HG03571 (cell line): ENCODE results near the gene FAM184A.
"Not testable (repeated sequence)": the region's sequence is repeated elsewhere in the genome, so short reads cannot be mapped to it uniquely, and the experiment has no call there.

ENCODE experiments used
- ATAC-seq: cut with Tn5 transposase; IDR thresholded peaks from one replicate; pipeline ENCODE4 v1.9.1; 2021; ENCODE audit not compliant: unreplicated experiment

FAM184A gene

GRCh38 chr6:119022796-119023195 lies 55.7 kb downstream of the FAM184A start:
- no peak for ATAC-seq

DNA sequence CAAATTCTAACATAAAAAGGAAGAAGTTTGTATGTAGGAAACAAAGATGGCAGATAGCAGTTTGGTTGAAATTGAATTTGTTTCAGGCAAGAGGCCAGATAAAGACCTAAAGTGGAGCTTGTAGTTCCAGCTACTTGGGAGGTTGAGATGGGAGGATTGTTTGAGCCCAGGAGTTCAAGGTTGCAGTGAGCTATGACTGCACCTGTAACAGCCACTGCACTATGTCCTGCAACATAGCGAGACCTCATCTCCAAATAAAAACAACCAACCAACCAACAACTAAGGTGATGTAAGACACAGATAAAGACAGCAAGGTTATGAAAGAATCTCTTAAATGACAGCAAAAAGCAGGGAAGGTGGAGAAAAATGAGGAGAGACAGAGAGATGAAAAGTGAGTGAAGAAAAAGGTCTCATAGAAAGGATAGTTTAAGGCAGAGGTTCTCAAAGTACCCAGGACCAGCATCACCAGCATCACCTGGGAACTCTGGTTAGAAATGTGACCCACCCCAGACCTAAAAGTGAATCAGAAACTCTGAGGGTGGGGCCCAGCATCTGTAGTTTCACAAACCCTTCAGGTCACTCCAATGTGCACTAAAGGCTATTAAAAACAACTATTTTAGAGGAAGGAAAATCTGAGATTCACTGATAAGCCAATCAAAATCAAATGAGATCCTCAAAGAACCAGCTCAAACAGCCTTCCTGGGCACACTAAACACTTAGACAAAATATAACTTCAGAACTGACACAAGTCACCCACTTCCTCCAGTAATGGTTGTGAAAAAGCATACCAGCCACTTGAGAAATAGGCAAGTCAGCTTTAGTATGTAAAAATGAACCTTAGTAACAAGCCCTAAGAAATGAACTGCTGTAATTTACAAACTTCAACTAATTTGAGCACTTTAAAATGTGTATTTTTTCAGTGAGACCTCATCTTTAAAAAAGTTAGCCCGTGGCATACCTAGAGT lies 57.6 kb downstream of the FAM184A start:
- no peak for ATAC-seq

- not testable (repeated sequence) for ATAC-seq
These were observed 63.3 kb downstream of the FAM184A start for GRCh38 chr6:119015165-119015564.

DNA sequence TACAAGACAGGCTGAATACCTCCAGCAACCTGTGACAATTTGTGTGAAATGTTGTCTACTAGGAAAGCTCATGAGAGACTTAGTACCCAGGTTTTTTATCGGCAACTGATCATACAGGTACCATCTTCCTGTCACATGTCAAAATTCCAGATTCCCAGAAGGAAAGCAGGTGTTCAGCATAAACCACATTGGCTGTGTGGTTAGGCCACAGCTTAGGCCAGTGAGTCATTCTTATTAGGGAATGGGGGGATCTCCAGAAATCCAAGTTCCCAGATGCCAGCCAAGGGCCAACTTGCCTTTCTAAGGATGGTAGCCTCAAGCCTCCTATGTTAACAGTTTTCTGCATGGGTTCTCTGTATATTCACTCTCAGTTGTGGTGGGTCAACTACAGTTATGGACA lies 65.9 kb downstream of the FAM184A start:
- no peak for ATAC-seq

DNA sequence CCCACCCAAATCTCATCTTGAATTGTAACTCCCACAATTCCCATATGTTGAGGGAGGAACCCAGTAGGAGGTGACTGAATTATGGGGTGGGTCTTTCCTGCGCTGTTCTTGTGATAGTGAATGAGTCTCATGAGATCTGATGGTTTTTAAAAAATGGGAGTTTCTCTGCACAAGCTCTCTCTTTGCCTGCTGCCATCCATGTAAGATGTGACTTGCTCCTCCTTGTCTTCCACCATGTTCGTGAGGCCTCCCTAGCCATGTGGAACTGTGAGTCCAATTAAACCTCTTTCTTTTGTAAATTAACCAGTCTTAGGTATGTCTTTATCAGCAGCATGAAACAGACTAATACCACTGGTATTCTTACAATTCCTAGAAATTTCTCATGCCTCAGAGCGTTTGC lies 69.2 kb downstream of the FAM184A start:
- not testable (repeated sequence) for ATAC-seq

GRCh38 chr6:119006974-119007373 lies 71.5 kb downstream of the FAM184A start:
- no peak for ATAC-seq

- no peak for ATAC-seq
These were observed 76.4 kb downstream of the FAM184A start for GRCh38 chr6:119002069-119002468.

DNA sequence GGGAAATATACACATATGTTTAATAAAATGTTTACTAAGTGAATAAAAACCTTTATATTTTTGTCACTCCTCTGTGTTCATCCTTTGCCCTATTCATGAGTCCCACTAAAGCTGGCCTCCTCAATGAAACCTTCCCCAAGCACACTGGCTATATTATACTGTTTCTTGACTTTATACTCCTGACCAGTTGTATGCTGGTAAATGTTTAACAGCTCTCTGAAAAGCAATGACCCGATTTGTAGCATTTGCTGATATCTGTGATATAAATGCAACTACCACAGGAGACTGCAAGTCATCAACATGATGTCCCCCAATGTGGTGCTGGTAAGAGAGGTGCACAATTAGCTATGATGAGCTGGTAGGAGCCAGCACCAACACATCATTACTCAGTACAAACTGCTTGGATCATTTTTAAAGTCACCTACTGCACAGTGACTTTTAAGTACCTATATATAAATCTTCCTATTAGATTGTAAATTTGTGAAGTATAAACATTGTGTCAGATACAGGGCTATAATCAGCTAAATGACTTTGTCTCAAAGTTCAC lies 78.9 kb downstream of the FAM184A start:
- ATAC-seq: no peak

DNA sequence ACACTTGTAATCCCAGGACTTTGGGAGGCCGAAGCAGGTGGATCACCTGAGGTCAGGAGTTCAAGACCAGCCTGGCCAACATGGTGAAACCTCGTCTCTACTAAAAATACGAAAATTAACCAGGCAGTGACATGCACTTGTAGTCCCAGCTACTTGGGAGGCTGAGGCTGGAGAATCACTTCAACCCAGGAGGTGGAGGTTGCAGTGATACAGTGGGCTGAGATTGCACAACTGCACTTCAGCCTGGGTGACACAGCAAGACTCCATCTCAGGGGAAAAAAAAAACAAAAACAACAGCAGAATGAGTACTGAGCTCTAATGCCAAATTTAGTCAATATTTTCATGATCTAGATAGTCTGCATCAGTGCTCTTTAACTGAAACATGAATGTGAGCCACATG lies 81.0 kb downstream of the FAM184A start:
- ATAC-seq: not testable (repeated sequence)

GRCh38 chr6:118996289-118996820 lies 82.1 kb downstream of the FAM184A start:
- ATAC-seq: no peak

DNA sequence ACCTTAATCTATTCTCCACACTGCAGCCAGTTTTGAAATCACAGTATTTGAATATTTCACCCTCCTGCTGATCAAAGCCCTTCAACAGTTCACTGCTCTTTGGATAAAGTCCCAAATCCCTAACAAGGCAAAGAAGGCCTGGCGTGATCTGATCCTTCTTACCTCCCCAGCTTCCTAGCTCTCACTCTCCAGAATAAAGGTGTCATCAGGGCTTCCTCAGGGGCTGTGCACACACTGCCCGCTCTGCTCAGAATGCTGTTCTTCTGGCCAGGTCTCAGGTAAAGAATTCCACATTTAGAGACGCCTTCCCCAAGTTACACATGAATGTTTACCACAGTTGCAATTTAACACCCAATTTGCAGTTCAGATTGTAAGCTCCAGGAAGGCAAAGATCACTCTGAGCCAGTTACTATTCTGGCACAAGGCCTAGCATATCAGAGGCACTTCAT lies 84.6 kb downstream of the FAM184A start:
- no peak for ATAC-seq

DNA sequence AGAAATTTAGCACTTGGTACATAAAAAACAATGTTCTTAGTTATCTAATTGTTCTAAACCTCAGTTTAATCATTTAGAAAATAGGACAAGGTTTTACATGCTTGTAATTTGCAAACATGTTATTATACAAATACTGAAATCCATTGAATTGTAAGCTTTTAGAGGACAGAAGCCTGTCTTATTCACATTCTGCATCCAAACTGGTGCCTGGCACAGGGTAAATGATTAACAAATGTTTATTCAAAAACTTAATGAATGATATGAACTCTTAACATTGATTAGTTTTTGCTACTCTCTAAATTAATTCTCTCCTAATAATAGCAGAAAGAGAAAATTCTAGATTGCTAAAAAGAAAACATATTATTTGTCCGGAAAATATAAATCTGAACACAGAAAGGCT lies 85.1 kb downstream of the FAM184A start:
- no peak for ATAC-seq

GRCh38 chr6:118992186-118992795 lies 86.2 kb downstream of the FAM184A start:
- no peak for ATAC-seq

DNA sequence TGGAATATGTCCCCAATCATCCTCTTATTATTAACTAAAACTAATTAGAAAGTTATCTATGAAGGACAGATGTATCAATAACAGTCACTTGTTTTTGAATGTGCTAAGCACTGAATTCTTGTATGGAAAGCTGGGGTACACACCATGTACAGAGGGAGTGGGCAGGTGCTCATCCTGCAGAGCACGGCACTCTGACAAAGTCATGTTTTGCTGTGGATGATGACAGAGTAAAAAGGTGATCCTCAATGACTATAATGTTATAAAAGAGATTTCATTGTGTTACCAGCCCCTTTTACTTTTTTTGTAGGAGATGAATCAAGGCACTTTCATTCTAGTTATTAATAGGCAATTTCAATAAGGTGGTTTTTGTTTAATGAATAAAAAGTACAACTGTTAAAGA lies 92.2 kb downstream of the FAM184A start:
- ATAC-seq: no peak

GRCh38 chr6:118985123-118985830 lies 93.2 kb downstream of the FAM184A start:
- ATAC-seq: no peak

DNA sequence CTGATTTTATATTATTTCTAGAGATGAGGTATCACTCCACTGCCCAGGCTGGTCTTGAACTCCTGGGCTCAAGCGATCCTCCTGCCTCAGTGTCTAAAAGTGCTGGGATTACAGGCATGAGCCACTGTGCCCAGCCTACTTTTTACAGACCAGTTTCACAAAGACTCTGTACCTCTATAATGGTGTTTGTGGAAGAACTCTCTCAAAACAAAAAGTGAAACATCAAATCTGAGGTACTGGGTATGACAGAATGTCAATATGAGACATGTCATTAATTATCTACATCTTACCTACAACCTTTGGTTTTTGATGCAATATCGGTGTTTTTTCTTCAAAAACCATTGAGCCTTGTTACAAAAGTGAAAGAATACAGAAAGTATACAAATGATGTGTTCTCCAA lies 94.1 kb downstream of the FAM184A start:
- no peak for ATAC-seq

- no peak for ATAC-seq
These were observed 95.9 kb downstream of the FAM184A start for GRCh38 chr6:118982575-118982911.

- ATAC-seq: no peak
These were observed 96.4 kb downstream of the FAM184A start for GRCh38 chr6:118981884-118982574.

DNA sequence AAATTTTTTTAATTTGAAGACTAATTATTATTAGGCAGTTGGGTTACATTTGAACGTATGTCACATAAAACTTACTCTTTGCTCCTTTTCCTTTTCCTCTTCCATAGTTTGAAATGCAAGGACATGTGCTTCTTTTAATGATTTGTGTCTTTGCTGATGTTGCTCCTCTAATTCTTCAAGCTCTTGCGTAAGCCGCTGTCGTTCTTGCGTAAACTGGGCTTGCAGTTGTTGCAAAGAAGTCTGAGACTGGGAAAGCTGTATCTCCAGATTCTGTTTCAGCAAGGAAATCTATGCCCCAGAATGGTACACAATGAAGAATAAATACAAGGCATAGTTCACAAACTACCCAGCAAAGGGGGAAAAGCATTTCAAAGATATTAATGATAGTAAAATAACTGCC lies 98.4 kb downstream of the FAM184A start:
- no peak for ATAC-seq

DNA sequence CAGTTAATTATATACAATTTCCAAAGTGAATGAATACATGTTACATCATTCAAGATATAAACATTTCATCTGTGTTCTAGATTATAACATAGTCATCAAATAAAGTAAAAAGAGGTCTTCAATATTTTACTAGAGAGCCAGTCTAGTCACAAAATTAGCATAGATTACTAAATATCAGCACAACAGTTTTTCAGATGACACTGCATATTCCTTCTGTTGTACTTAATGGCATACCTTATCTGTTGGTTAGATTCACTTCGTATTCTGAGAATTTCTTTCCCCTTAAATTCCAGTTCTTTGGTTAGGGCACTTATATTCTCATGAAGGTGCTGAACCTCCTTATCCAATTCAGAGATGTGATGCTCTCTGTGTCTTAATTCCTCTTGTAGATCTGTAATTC lies 103.7 kb downstream of the FAM184A start:
- ATAC-seq: no peak

DNA sequence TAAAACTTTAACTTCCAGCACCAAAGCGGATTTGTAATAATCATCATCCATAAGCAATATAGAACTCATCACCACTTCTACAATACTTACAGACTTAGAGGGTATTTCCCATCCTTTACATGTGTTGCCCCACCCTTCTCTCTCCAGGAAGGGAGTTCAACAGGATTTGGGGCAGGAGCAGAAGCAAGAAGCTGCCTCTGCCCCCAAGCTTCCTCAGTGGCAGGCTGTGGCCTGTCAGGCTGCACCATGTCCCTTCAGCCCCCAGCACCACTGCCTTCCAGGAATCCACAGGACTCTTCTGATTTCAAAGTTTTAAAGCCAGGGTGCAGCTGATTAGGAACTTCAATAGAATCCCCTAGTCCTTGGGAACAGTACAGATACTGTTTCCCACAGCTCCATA lies 106.8 kb downstream of the FAM184A start:
- ATAC-seq: no peak
